CD4-positive, alpha-beta T cell treated with Interleukin-15 for 4 hours (primary cell): ENCODE data around the gene ZMAT5.
"Not testable (repeated sequence)": the region's sequence is repeated elsewhere in the genome, so short reads cannot be mapped to it uniquely, and the experiment has no call there.

Experiments used
- DNase-seq: peaks from one replicate; pipeline ENCODE4 v3.0.0-alpha.2; 2020; ENCODE audit warnings: low spot score

The ZMAT5 gene

DNA sequence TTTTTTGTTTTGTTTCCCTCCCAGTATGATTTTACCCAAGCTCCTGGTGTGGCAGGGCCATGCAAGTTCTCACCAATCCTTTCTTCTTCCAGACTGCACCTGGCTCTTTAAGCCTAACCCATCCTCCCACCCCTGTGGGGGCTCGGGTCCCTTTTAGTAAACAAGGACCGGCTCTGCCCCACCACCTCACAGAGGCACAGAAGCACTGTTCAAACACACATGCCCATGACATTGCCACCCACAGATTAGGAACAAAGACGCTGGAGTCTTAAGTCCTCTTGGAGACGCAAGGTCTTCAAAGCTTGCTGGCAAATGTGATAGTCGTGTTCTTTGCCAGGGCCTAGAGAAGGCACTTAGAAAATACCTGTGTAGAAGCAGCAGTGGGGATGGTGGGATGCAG lies 19.2 kb upstream of the ZMAT5 start:
- no peak for DNase-seq

DNA sequence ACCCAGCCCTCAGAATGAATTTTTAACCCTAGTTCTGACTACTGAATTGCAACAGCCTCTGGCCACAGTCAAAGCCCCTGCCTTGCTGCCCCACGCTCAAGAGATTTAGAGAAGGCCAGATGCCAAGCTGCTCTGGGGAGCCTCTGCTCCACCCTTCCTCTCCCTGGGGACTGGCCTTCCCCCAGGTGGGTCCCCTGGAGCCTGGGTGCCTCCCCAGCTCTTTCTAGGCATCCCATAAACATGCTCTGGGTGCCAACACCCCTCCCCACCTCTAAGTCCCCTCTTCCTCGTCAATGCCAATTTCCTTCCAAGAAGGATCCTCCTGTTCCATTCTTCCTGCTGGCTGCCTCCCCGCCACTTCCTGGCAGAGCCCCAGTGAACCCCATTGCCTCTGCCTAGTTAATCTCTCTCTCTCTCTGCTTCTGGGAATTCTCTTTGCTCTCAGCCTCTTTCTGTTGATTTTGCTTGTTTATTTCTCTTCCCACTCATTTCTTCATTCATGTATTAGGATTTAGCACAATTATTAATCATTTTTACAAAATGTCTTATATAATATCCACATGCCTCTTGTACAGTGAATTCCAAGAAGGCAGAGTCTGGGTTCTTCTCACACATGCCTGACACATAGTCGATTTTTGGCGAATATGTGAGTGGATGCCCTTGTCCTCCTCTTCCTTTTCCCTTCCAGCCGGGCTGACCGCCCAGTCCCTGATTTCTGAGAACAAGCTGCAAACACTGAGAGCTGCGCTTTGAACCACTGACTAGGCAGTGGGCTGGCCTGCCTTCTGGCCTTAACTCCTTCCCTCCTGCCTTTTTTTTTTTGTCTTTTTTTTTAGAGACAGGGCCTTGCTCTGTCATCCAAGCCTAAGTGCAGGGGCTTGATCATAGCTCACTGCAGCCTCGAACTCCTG lies 17.9 kb upstream of the ZMAT5 start:
- no peak for DNase-seq

DNA sequence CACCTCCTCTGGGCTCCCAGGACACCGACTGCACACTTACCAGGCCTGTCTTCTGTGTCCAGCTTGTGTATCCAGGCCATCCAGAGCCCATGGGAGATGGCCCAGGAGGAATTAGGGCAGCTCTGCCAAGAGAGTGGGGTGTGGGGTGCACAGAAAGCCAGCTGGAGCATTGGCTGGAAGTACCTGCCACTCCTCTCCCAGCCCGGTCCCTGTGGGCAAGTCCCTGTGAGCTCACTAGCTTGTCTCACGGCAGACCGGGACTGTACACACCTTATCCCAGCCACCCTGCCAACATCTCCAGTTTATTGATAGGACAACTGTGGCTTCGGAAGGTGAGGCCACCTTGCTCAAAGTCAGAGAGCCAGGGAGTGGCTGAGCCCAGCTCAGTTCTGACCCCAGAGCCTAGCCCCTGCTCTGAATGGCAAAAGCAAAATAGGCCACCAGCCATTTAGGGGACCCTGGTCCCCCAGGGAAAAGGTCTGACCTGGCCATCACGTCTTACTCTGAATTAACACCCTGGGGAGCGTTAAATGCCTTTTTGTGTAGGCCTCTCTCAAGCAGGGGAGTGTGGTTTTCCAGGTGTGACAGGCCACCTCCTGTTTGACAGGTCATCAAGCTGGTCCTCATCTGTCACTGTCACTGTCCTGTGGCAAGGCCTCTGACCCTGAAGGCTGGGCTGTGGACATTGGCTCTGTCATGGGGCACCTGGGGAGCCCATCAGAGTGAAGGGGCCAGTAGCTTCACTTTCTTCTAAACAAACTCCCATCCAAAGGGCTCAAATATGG lies 15.4 kb upstream of the ZMAT5 start:
- DNase-seq = no peak

DNA sequence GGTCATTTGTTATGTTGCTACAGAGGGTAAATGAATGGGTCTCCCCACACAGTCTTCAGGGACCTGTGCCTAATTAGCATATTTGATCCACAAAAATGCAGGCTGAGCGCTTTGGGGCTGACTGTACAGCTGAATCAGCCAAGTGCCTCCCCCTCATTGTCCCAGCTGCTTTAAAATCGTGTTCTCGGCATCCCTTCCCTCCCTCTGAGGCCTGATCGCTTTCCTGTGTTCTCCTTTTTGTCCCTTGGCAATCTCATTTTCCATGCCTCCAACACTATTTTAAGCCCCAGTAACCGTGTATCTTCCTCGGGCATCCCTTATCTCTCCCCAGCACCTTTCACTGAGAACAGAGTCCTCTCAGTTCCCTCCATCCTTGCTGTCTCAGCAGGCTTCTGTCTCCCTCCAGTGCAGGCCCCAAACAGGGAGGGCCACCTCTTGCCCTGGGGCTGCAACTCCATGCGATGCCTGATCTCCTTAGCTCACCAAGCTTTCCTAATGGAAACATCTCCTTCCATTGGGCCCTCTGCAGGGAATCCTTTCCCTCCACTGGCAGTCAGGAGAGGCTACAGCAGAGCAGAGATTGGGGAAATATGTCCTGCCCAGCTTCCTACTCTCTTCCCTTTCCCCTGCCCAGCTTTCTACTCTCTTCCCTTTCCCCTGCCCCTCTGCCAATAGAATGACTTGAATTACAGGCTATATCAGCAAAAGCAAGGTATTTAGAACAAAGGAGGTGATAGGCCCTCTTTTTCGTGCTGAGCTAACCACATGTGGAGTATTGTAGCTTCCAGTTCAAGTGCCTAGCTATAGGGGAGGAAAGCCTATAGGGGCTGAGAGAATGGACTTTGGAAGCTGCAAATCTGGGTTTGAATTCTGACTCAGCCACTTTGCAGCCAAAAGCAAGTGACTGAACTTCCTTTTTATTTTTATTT lies 14.2 kb upstream of the ZMAT5 start:
- DNase-seq = no peak

DNA sequence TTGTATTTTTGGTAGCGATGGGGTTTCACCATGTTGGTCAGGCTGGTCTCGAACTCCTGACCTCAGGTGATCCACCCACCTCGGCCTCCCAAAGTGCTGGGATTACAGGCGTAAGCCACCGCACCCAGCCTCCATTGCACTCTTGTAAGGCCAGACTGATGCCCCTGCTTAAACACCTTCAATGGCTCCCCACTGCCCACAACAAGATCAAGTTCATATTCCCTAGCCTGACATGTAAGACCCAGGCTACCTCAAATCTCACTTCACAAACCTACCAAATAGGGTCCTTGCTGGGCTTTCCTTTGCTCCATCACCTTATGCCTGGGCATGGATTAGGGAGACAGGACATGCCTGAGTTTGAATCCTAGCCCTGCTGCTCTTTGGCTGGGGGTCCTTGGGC lies 13.4 kb upstream of the ZMAT5 start:
- no peak for DNase-seq

DNA sequence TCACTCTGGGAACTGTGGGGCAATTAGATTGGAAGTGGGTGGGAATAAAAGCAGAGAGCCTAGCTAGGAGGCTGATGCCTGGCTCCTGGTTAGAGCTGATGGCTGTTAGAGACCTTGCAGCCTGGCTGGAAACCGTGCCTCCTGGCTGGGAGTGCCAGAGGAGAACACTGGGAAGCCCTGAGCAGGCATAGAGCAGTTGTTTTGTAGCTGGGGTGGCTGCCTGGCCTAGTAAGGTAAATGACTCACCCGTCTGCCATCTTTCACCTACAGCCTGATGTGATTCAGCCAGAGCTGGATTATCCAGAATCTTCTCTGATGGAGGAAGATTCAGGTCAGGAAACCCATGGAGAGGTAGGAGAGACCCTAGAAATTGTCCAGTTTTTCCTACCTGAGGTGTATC lies 6.4 kb upstream of the ZMAT5 start:
- DNase-seq = no peak

DNA sequence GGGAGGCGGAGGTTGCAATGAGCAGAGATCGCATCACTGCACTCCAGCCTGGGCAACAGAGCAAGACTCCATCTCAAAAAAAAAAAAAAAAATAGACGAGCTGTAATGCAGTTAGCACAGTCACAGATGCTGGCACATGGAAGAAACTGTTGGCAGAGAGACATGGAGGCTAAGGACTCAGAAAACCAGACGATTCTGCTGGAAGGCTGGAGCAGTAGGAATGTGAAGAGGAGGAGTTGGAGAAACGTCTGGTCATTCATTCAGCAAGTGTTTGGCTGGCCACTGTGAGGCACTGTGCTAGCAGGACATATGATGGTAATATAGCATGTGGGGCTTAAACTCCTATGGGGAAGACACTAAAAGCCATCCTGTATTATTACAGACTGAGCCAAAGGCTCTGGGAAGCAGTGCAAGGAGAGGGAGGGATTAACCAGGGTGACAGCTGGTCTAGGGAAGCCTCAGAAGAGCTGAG lies 5.4 kb upstream of the ZMAT5 start:
- no peak for DNase-seq

DNA sequence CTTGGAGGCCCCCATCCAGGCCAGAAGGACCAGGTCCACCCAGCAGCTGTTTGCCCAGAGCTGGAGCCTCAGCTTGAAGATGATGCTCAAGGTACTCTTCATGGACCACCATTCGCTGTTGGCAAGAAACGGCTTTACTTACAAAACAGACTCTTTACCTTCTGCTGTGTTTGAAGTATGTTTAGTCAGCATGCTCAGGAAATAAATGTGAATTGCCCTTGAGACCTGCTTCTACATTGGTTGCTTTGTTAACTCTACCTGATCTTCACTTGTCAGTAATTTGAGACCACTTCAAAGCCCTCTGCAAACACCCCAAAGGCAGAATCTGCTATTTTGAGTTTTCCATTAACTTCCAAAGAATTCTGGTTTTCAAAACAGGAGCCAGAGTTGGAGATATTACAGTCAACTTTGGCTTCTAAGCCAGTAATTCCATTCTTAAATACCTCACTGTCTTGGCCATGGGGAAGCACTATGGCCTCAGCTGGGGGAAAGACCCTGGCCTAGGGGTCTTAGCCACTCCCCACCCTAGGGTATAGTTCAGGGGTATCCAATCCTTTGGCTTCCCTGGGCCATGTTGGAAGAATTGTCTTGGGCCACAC lies 3.0 kb upstream of the ZMAT5 start:
- no peak for DNase-seq

DNA sequence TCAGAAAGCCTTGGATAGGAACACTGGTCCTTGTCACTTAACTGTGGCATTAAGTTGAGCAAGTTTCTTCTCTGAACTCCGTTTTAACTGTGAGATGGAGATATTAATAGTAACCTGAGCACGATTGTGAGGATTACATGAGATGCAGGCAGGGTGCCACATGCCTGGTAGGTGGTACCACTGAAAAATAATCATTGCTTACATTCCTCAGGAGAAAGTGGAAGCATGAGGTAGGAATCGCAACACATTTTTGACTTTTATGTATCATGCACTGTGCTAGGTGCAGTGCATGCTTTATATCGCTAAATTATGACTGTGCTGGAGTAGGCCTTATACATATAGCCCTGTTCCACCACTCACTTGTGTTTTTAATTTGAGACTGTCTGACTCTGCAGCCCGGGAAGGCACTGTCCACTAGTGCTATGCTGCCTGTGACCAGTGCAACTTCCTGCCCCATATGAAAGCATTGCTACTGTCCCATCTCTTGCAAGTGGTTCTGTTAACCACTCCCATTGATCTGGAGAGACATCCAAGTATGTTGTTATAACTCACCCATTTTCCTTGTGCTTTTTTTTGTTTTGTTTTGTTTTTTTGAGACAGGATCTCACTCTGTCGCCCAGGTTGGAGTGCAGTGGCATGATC lies 1.4 kb upstream of the ZMAT5 start:
- no peak for DNase-seq

DNA sequence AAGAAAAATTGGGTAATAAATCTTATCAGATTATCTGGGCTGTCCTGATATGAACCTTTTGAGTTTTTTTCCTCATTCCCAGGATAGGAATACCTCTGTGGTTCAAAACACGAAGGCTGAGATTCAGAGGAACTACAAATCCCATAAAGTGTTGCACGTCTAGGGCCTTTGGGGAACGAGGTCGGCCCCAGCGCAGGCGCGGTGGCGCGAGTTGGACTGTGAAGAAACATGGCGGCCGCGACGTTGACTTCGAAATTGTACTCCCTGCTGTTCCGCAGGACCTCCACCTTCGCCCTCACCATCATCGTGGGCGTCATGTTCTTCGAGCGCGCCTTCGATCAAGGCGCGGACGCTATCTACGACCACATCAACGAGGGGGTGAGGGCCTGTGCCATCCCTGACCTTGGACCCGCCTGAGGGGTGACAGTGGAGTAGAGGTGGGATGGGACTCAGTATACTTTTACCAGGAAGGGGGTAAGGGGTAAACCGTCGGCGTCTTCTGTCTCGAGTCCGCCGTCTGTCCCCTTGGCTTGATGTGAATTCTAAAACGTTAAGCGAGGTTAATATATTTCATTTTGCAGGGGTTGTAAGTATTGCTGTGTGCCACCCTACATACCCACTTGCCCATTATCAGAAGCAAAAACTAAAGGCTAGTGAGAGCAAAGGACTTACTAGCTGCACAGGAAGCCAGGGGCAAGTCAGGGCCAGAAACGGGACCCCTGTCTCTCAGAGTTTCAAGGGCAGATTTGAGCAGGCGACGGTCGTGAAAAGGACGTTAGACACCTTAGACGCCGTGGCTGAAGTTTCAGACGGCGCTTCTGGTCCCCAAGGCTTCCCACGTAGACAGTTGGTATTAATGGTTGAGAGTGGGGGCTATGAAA lies 604 bp upstream of the ZMAT5 start, which contains the start of gene UQCR10:
Gene UQCR10 (plus strand): TSS at position 199 of the 881 bp plus-strand sequence. CDS start 30 bp downstream, at position 229.
- DNase-seq = peak; percentile 91

DNA sequence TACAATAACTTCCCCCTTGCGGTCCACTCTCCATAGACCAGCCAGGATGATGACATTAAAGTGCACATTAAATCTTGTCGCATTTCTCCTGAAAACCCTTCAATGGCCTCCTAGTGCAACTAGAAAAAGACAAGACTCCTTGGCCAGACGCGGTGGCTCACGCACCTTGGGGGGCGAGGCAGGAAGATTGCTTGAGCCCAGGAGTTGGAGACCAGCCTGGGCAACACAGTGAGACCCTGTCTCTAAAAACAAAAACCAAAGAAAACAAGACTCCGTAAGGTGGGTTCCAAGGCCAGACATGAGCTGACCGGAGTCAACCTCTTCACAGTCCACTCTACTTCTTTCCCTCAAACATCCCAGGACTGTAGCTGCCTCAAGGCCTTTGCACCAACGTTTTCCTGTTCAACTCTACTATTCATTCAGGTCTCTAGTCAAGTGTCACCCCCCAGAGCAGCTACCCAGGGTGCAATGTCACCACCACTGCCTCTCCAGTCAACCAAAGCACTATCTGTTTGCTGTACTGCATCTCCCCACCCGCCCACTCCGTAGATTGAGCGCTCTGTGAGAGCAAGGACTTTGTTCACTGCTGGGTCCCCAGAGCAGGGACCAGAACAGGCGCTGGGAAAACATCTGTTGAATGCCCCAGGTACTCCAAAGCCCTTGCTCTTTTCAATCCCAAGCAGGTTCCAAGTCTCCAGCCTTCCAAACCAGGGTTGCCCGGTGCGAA lies 739 bp downstream of the ZMAT5 start:
- DNase-seq = no peak

DNA sequence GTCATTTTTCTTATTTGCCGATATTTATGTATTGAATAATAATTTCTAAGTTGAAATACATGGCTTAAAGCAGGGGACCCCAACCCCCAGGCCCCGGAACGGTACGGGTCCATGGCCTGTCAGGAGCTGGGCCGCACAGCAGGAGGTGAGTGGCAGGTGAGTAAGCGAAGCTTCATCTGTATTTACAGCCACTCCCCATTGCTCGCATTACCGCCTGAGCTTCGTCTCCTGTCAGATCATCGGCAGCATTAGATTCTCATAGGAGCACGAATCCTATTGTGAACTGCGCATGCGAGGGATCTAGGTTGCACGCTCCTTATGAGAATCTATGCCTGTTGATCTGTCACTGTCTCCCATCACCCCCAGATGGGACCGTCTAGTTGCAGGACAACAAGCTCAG lies 4.5 kb downstream of the ZMAT5 start:
- no peak for DNase-seq

DNA sequence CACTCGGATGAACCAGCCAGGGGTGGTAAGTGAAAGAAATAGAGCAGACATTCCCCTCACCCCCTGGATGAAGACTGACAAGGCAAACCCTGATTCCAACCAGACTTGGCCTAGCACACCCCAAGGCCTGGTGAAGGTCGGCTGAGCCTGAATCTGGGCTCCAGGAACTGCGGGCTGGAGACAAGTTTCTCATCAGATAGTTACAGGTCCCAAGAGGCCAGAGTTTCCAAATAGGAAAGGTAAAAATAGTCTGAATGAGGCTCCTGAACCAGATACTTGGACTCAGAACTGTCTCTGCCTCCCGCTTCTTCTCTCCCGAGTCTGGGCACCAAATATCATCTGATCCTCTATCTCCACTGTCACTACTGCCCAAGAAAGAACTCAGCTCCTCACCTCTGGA lies 7.8 kb downstream of the ZMAT5 start:
- DNase-seq = no peak

DNA sequence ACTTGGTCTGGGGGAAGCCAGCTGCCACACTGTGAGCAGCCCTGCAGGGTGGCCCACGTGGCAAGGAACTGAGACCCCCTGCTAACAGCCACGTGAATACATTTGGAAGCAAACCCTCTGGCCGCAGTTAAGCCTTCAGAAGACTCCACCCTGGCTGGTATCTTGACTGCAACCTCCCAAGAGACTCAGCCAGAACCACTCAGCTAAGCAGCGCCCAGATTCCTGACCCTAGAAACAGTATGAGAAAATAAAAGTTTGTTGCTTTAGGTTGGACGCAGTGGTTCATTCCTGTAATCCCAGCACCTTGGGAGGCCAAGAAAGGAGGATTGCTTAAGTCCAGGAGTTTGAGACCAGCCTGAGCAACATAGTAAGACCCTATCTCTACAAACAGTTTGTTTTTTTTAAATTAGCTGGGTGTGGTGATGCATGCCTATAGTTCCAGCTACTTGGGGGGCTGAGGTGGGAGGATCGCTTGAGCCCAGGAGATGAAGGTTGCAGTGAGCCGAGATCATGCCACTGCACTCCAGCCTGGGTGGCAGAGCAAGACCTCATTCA lies 8.7 kb downstream of the ZMAT5 start:
- DNase-seq = no peak

DNA sequence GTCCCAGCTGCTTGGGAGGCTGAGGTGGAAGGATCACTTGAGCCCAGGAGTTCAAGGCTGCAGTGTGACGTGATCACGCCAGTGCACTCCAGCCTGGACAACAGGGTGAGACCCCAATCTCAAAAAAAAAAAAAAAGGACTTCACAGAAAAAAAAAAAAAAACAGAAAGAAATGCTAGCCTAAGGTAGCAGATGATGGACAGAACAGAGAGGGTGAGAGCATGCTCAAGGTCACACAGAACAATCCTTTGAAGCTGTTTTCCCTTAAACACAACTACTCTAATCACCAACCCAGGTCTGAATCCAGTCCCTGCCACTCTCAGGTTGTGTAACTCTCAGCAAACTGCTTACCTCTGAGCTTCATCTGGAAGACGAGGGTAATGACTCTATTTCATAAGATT lies 9.7 kb downstream of the ZMAT5 start:
- no peak for DNase-seq

DNA sequence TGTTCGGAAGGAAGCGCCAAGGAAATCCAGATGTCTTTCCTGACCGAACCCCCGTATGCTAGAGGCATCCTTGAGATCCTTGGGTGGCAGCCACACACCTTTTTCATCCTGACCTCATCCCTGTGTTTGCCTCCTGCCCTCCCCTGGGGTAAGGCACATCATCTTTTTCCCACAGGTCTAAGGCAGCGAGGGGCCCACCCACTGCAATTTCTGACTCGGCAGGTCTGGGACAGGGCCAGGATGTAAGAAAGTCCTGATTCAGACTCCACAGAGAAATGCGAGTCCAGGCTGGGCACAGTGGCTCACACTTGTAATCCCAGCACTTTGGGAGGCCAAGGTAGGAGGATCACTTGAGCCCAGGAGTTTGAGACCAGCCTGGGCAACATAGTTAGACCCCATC lies 10.5 kb downstream of the ZMAT5 start:
- no peak for DNase-seq

DNA sequence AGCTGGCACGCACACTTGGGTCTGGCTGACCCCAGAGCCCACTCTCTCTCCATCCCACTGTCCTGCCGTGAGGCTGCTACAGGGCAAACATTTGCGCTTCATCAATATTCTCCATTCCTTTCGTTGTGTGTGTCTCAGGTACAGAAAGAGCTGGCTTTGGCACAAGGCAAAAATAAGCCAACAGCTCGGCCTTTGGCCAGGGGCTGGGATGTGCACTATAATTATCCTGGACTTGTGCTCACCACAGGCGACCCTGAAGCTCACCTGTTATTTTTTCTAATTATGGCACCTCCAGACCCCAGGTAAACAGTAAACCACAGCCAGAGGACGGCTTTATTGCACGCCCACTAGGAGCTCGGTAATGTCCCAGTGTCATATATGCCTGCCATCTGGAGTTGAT lies 10.9 kb downstream of the ZMAT5 start:
- no peak for DNase-seq

DNA sequence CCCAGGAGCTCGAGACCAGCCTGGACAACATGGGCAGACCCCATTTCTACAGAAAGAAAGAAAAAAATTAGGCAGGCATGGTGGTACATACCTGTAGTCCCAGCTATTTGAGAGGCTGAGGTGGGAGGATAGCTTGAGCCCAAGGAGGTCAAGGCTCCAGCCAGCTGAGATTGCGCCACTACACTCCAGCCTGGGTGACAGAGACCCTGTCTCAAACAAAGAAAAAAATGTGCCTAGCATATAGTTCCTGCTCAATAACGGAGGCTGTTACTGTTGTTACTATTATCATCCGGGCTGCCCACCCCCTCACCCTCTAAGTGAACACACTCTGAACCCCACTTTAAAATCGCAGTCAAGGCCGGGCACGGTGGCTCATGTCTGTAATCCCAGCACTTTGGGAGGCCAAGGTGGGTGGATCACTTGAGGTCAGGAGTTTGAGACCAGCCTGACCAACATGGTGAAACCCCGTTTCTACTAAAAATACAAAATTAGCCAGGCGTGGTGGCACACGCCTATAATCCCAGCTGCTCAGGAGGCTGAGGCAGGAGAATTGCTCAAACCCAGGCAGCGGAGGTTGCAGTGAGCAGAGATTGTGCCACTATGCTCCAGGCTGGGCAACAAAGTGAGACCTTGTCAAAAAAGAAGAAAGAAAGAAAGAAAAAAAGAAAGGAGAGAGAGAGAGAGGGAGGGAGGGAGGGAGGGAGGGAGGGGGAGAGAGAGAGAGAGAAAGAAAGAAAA lies 12.0 kb downstream of the ZMAT5 start:
- not testable (repeated sequence) for DNase-seq
